Inflammatory macrophage treated with lipopolysaccharide for 4 hours (primary cell): ENCODE results near the gene ST8SIA1.
"Not testable (repeated sequence)": the region's sequence is repeated elsewhere in the genome, so short reads cannot be mapped to it uniquely, and the experiment has no call there.

Experiments used
- DNase-seq: peaks from one replicate; pipeline ENCODE4 v3.0.0-alpha.2; 2020

Gene ST8SIA1

GRCh38 chr12:22149286-22149685 lies 185.2 kb downstream of the ST8SIA1 start:
- DNase-seq, result not testable (repeated sequence)

DNA sequence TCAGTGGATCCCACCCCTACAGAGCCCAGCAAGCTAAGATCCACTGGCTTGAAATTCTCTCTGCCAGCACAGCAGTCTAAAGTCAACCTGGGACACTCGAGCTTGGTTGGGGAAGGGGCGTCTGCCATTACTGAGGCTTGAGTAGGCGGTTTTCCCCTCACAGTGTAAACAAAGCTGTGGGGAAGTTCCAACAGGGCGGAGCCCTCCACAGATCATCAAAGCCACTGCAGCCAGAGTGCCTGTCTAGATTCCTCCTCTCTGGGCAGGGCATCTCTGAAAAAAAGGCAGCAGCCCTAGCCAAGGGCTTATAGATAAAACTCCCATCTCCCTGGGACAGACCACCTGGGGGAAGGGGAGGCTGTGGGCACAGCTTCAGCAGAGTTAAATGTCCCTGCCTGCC lies 187.8 kb downstream of the ST8SIA1 start:
- DNase-seq, result not testable (repeated sequence)
